K562 (cell line): ENCODE data around the gene SKOR1. TPM values are rescaled to one million over a fixed set of nuclear protein-coding genes. Genes with fewer than 3 reads are reported as not detected.

ENCODE experiments used
- ADNP ChIP-seq: fragments of 200-800 bp; sonication (Bioruptor generic); IDR thresholded peaks from 2 replicates; pipeline ENCODE4 v1.6.1; 2016; ENCODE audit warnings: missing genetic modification characterization, missing compliant biosample characterization
- CC2D1A ChIP-seq: fragments of 450-650 bp; IDR thresholded peaks from 2 replicates; pipeline ENCODE4 v1.6.1; 2017; ENCODE audit warnings: mild to moderate bottlenecking
- CTBP1 ChIP-seq: fragments of 450-650 bp; IDR thresholded peaks from 2 replicates; pipeline ENCODE4 v1.6.1; 2016; ENCODE audit warnings: borderline replicate concordance
- FIP1L1 ChIP-seq: fragments of 200-400 bp; formaldehyde crosslinking; IDR thresholded peaks from 2 replicates; pipeline ENCODE4 v1.6.1; 2018; ENCODE audit warnings: mild to moderate bottlenecking, low read depth, low read length; ENCODE audit not compliant: poor library complexity, severe bottlenecking
- HMGN3 ChIP-seq: IDR thresholded peaks from 2 replicates; pipeline ENCODE4 v1.6.1; 2011; ENCODE audit warnings: borderline replicate concordance, low read depth, mild to moderate bottlenecking, mixed read lengths, low read length; ENCODE audit not compliant: insufficient read length; ENCODE audit errors: extremely low read depth
- L3MBTL2 ChIP-seq: fragments of 450-650 bp; IDR thresholded peaks from 2 replicates; pipeline ENCODE4 v1.6.1; 2016; ENCODE audit warnings: mild to moderate bottlenecking, moderate library complexity
- MAZ ChIP-seq, 2 experiments: fragments of 450-650 bp in 1 of 2; sonication (generic) in 1 of 2; formaldehyde crosslinking; IDR thresholded peaks in 1 of 2; conservative IDR thresholded peaks in 1 of 2; 2 replicates each; pipeline versions ENCODE4 v1.4.0 to v1.5.0; 2020; ENCODE audit warnings: mild to moderate bottlenecking in 1 of 2, missing genetic modification reagents in 1 of 2
- MYNN ChIP-seq, 2 experiments: sonication (generic); formaldehyde crosslinking in 1 of 2; IDR thresholded peaks; 2 replicates each; pipeline versions ENCODE4 v1.5.0 to v1.6.1; 2016 to 2020; ENCODE audit warnings: antibody characterized with exemption in 1 of 2, missing genetic modification reagents in 1 of 2
- OTX1 ChIP-seq: fragments of 450-650 bp; formaldehyde crosslinking; IDR thresholded peaks from 2 replicates; pipeline ENCODE4 v1.4.0; 2022; ENCODE audit warnings: mild to moderate bottlenecking
- PML ChIP-seq: IDR thresholded peaks from 2 replicates; pipeline ENCODE4 v1.6.1; 2012; ENCODE audit warnings: low read length, inconsistent platforms
- RB1 ChIP-seq: fragments of 450-650 bp; IDR thresholded peaks from 2 replicates; pipeline ENCODE4 v1.6.1; 2017; ENCODE audit warnings: low read depth, mild to moderate bottlenecking
- SMAD4 ChIP-seq: fragments of 250-450 bp; sonication (Bioruptor Pico); conservative IDR thresholded peaks from 2 replicates; pipeline ENCODE4 v1.8.0; 2021; ENCODE audit warnings: inconsistent platforms, mild to moderate bottlenecking, moderate library complexity
- SMARCB1 ChIP-seq: IDR thresholded peaks from 2 replicates; pipeline ENCODE4 v1.6.1; 2011; ENCODE audit warnings: improper control_type of control experiment, low read depth; ENCODE audit not compliant: insufficient read length
- SRSF1 ChIP-seq: fragments of 200-400 bp; formaldehyde crosslinking; IDR thresholded peaks from 2 replicates; pipeline ENCODE4 v1.6.1; 2017; ENCODE audit warnings: mild to moderate bottlenecking, low read depth, low read length, moderate library complexity
- STAG1 ChIP-seq: sonication (generic); formaldehyde crosslinking; IDR thresholded peaks from 2 replicates; pipeline ENCODE4 v1.5.0; 2020; ENCODE audit warnings: missing genetic modification reagents, borderline replicate concordance
- TSC22D4 ChIP-seq: fragments of 450-650 bp; IDR thresholded peaks from 2 replicates; pipeline ENCODE4 v1.6.1; 2016; ENCODE audit warnings: missing genetic modification characterization, missing biosample characterization, control low read depth
- ZNF668 ChIP-seq: fragments of 250-450 bp; sonication (Bioruptor Pico); IDR thresholded peaks from 2 replicates; pipeline ENCODE4 v1.8.0; 2022; ENCODE audit warnings: mild to moderate bottlenecking, inconsistent platforms
- polyA plus RNA-seq, 8 experiments: library from polyadenylated mRNA; depleted of rRNA in 4 of 8; stranded (reverse) in 5 of 8; unstranded in 3 of 8; fragments of >200 nt; fragmentation: Nextera tagmentation in 2 of 8; fragmentation: Illumina TruSeq in 1 of 8; extraction: Ambion mirVana in 2 of 8; extraction: Trizol in 1 of 8; gene quantifications; 2 replicates each; pipeline versions ENCODE4 v1.2.1 to v1.2.3, GENCODE V29; 2011 to 2014; ENCODE audit warnings: inconsistent platforms in 1 of 8, missing spikeins in 1 of 8
- total RNA-seq, 7 experiments: library from RNA; depleted of rRNA in 6 of 7; stranded (reverse); fragments of >200 nt in 6 of 7; fragmentation: Illumina TruSeq in 2 of 7; extraction: Trizol in 2 of 7; gene quantifications; 2 replicates each; pipeline versions ENCODE4 v1.2.1 to v1.2.3, GENCODE V29; 2011 to 2021; ENCODE audit warnings: low replicate concordance in 1 of 7
- TF ChIP-seq, protein P1 (sequence below), 2 experiments: fragments of 450-650 bp; conservative IDR thresholded peaks; 2 replicates each; pipeline ENCODE4 v1.6.1; 2017; ENCODE audit warnings: mild to moderate bottlenecking in 2 of 2, moderate library complexity in 2 of 2
- TF ChIP-seq, protein P2 (sequence below): fragments of 250-450 bp; sonication (Bioruptor Pico); IDR thresholded peaks from 2 replicates; pipeline ENCODE4 v1.9.0; 2021; ENCODE audit warnings: mild to moderate bottlenecking
- TF ChIP-seq, protein P3 (sequence below): IDR thresholded peaks from 2 replicates; pipeline ENCODE4 v1.6.1; 2011; ENCODE audit warnings: borderline replicate concordance, low read depth, mild to moderate bottlenecking, moderate library complexity, low read length; ENCODE audit not compliant: insufficient read depth, poor library complexity, severe bottlenecking

Gene SKOR1
- total and polyA plus RNA-seq, 9 of the 15 experiments (the other 6 are each of a cell fraction or from before 2014, with no cell fraction given): 0.04 to 0.41 (median 0.09) TPM; not detected in 3

DNA sequence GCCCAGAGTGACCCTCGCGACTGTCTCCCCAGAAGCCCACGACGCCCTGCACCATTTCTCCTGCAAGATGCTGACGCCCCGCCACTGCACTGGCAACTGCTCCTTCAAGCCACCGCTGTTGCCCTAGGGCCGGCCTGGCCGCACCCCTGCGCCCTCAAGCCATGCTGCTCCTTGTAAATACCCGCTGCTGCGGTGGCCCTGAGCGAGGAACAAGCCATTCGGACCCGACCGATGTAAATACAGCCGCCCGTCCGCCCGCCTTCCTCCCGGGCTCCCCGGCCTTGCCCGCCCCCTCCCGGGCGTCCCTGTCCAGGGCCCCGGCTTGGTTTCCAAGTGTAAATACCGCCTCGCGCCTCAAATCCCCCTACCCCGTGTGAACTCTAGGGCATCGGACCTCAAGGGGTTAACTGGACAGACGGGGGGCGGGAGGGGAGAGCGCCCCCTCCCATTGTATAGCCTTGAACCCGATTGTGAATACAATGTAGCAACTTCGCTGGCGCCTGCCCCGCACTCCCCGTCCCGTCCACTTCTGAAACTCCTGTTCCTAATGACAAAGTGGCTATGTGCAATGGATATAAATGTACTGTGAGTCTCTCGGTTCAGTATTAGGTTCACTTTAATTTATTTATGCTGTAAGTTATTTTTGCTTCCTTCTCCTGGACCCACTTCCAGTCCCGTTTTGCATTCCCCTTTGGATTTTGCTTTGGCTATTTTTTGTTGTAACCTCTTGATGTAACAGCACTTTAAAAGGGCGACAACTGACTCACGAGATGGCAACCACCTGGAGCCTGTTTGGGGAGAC is 8.6 kb downstream of the SKOR1 start (continued):
- TF ChIP-seq MAZ (CRISPR knock-in tag; conservative IDR thresholded peaks at IDR 0.05 in 1 of 2, IDR thresholded peaks at IDR 0.05 in 1 of 2): peak in 1 of 2 experiments; percentile 40; a peak in 1 of 4 replicates
- TF ChIP-seq, protein P1, sequence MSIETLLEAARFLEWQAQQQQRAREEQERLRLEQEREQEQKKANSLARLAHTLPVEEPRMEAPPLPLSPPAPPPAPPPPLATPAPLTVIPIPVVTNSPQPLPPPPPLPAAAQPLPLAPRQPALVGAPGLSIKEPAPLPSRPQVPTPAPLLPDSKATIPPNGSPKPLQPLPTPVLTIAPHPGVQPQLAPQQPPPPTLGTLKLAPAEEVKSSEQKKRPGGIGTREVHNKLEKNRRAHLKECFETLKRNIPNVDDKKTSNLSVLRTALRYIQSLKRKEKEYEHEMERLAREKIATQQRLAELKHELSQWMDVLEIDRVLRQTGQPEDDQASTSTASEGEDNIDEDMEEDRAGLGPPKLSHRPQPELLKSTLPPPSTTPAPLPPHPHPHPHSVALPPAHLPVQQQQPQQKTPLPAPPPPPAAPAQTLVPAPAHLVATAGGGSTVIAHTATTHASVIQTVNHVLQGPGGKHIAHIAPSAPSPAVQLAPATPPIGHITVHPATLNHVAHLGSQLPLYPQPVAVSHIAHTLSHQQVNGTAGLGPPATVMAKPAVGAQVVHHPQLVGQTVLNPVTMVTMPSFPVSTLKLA (conservative IDR thresholded peaks at IDR 0.05): peak; percentile 36 to 62; a peak in 2 of 4 replicates
- TF ChIP-seq, protein P2, sequence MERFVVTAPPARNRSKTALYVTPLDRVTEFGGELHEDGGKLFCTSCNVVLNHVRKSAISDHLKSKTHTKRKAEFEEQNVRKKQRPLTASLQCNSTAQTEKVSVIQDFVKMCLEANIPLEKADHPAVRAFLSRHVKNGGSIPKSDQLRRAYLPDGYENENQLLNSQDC (CRISPR knock-in tag): no peak
- TF ChIP-seq ADNP (tag): no peak
- TF ChIP-seq CTBP1: peak; percentile 43; the same call in 1 of the 2 replicates
- TF ChIP-seq MYNN (IDR thresholded peaks at IDR 0.05): 0 out of 2 replicates have a peak, but pooled peaks have one; percentile 23
- no peak for TF ChIP-seq MYNN (CRISPR knock-in tag; IDR thresholded peaks at IDR 0.05)
- peak; percentile 76; the same call in 1 of the 2 replicates for TF ChIP-seq STAG1 (CRISPR knock-in tag)
- TF ChIP-seq CC2D1A: 0 out of 2 replicates have a peak, but pooled peaks have one; percentile 16
- TF ChIP-seq HMGN3: peak; percentile 26
- TF ChIP-seq, protein P3, sequence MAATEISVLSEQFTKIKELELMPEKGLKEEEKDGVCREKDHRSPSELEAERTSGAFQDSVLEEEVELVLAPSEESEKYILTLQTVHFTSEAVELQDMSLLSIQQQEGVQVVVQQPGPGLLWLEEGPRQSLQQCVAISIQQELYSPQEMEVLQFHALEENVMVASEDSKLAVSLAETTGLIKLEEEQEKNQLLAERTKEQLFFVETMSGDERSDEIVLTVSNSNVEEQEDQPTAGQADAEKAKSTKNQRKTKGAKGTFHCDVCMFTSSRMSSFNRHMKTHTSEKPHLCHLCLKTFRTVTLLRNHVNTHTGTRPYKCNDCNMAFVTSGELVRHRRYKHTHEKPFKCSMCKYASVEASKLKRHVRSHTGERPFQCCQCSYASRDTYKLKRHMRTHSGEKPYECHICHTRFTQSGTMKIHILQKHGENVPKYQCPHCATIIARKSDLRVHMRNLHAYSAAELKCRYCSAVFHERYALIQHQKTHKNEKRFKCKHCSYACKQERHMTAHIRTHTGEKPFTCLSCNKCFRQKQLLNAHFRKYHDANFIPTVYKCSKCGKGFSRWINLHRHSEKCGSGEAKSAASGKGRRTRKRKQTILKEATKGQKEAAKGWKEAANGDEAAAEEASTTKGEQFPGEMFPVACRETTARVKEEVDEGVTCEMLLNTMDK: peak; percentile 47
- no peak for TF ChIP-seq OTX1 (CRISPR knock-in tag)
- no peak for TF ChIP-seq ZNF668
- peak; percentile 44; the same call in 1 of the 2 replicates for TF ChIP-seq SMAD4 (CRISPR knock-in tag)
- TF ChIP-seq PML: no peak
- no peak for TF ChIP-seq FIP1L1
- TF ChIP-seq L3MBTL2: peak; percentile 59
- TF ChIP-seq SRSF1: no peak
- peak; percentile 78 for TF ChIP-seq RB1
- no peak for TF ChIP-seq SMARCB1
- TF ChIP-seq TSC22D4 (tag): no peak
